HG03025 (cell line): ENCODE measurements around the gene ZNF487.
A peak's percentile ranks its signal among the peaks of the same experiment; 100 is the strongest.
"Not testable (repeated sequence)": the region's sequence is repeated elsewhere in the genome, so short reads cannot be mapped to it uniquely, and the experiment has no call there.

Experiments
- ATAC-seq: cut with Tn5 transposase; IDR thresholded peaks from one replicate; pipeline ENCODE4 v1.9.1; 2021; ENCODE audit warnings: mild to moderate bottlenecking, moderate library complexity; ENCODE audit not compliant: unreplicated experiment, low FRiP score

The ZNF487 gene

DNA sequence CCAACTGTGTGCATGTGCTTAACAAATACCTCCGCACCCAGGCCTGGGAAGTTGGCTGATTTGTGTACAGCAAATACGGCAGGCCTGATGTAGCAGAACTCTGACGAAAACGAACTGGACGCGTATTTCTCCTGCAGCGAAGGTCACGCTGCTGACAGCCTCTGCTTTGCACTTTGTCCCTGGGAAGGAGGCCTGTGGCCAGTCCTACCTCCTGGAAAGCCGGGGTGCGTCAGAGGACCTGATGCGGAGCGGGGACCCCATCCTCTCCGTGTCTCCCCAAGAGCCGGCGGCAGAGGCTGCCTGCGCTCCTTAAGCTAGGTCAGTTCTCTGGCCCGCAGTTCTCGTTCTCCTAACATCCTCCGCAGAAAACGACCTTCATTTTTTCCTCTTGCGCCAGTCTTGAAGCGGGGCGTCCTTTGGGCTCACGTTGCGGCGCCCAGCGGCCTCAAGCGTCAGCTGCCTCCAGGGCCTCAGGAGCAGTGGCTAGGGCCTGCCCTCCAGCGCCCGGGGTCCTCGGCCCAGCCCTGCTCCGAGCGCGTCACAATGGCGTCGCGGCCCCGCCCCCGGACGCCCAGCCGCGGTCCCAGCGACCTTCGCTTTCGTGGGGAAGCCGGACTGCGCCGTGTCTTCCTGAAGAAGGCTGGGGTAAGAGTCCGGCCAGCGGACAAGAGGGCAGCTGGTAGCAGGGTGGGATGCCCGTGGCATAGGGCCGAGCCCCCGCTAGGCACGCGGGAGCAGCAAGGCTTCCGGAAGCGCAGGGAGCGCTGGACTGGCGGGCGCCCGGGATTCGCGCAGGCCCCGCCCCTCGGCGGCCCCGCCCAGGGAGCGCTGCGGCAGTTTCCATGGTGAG lies at the start of gene ZNF487:
Gene ZNF487, plus strand, starts transcription at position 821 of the 850 bp plus-strand sequence. CDS start 38,703 bp downstream, outside the sequence.
- peak; percentile 98 for ATAC-seq

DNA sequence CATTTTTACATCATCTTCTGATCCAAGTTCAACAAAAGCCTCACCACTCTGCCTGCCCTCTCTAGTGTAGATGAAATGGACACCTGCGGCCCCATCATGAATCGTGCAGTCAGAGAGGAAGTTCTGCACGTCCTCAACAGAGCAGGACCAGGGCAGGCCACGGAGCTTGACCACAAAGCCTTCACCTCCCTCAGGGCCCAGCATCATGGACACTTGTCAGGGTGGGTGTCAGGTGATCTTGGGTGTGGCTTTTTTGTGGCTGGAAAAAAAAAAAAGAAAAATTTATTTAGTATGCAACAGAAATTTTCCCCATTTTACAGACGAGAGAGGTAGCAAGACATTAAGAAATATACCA lies 49.3 kb upstream of the ZNF487 start:
- ATAC-seq, result no peak

DNA sequence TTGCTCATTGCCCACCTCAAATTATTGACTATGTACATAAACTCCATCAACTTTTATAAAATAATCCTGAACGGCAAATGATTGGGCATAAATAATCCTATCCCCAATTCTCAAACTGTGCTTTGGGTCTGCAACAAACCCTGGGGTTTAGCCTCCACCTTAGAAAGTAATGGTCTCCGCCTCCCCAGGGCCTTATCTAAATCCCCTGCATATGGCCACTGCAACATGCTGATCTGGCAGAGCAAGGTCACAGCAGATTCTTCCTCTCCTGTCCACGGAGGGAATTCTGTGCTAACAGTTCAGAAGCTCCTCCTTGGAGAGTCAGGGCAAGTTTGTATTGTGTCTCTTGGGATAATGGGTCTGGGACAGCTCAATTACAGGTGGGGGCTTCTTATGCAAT lies 47.0 kb upstream of the ZNF487 start:
- no peak for ATAC-seq

DNA sequence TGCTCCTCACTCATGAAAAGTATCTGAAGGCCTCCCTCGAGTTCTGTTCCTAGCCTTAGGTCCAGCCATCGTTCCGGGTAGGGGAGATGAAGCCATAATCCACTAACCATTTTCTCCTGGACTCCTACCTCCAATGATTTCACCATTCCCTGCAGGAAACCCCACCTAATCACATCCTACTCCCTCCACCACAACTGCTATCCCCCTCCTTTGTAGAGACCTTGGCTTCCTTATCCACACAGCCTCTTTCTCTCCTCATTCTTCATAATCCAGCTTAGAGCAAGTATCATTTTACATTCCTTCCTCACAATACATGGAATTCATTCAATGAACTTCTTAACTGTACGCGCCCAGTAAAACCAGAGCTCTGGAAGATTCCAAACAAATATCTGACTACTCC lies 46.6 kb upstream of the ZNF487 start:
- no peak for ATAC-seq

DNA sequence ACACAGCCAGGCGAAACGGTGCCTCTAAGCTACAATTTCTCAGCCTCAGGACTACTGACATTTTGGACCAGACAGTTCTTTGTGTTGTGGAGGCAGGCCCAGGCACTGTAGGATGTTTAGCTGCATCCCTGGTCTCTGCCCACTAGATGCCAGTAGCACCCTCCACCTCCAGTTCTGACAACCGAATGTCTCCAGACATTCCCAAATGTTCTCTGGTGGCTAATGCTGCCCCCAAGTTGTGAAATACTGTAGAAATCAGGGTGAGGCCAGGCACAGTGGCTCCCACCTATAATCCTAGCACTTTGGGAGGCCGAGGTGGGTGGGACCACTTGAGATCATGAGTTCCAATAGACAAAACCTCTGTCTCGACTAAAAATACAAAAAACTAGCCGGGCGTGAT lies 46.2 kb upstream of the ZNF487 start:
- ATAC-seq, result no peak

DNA sequence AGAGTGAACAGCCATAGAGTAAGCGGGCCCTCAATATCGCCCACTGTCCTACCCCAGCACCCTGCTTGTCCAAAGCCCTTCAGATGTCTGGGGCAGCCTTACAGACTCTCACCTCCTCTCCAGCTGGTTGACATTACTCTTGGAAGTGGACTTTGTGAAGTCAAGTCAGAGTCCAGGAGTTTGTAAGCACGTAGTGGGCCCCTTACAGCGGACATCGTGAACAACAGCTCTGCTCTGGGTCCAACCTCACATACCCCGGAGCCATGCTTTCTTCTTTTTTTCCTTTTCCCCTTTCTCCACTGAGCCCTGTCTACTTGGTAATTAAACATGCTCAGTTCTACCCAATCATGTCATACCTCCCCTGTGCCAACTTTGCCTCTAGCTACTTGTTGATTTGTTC lies 45.4 kb upstream of the ZNF487 start:
- no peak for ATAC-seq

DNA sequence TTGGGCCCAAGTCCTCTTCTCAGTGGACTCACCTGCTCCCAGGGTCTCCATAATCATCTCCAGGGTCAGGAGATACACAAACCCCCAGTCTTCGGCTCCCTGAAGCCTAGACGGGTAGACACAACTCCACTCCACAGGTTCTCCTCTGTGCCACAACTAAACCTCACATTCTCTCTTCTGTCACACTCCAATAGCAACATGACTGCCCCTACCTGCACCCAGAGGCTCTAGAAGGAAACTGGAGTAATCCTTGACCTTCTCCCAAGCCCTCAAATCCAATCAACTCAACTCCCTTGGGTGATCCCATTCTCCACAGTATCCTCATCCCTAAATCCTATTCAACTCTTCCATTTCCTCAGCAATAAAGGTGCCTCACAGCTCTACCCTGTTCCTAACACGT lies 44.2 kb upstream of the ZNF487 start:
- ATAC-seq, result no peak

DNA sequence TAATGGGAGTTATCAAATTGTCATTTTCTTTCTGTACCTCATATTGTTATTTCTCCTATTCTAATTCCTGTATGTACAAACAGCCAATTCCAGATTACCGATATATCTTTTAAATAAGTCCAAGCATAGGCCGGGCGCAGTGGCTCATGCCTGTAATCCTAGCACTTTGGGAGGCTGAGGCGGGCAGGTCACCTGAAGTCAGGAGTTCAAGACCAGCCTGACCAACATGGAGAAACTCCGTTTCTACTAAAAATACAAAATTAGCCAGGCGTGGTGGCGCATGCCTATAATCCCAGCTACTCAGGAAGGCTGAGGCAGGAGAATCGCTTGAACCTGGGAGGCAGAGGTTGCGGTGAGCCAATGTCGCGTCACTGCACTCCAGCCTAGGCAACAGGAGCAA lies 43.7 kb upstream of the ZNF487 start:
- not testable (repeated sequence) for ATAC-seq

DNA sequence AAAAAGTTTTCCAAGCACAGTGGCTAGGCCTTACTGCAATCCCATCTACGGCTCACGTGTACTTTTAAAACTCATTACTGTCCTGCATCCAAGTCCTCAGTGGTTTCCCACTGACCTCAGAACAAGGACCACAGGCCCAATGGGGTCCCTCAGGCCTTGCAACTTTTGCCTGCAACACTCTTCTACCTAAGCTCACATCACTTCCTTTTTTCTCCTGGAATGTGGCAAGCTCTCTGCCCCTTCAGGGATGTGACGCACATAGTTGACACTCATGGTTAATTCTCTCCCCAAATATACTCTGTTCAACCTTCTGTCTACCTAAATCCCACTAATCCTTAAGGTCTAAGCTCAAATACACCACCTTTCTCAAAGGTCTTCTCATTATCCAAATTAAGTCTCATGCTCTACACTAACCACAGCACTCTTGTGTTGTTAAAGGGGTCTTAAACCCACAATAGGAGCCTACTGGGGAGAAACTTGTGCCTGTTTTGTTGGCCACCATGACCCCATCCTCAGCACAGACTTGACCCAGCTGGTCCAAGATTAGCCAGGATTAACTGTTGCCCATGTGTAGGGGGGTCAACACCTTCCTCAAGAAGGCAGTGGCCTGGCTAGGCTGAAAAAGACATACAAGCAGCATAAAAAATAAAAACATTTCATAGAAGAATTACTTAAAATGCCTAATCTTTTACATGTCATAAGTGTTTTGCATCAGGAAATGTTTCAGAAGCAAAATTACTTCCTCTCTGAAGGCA lies 43.1 kb upstream of the ZNF487 start:
- no peak for ATAC-seq

DNA sequence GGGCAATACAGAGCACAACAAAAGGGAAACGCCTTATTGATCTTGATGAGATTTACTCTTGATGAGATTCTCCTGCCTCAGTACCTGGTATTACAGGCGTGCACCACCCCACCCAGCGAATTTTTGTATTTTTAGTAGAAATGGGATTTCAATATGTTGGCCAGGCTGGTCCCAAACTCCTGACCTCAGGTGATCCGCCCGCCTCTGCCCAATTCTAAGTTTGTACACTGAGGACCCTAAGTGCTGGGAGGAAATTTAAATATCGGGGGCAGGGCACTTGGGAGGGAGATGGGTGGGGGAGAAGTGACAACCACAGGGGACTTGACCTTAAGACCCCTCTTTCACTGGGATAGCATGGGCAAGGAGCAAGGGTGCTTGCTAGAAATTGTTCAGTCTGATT lies 42.0 kb upstream of the ZNF487 start:
- no peak for ATAC-seq

DNA sequence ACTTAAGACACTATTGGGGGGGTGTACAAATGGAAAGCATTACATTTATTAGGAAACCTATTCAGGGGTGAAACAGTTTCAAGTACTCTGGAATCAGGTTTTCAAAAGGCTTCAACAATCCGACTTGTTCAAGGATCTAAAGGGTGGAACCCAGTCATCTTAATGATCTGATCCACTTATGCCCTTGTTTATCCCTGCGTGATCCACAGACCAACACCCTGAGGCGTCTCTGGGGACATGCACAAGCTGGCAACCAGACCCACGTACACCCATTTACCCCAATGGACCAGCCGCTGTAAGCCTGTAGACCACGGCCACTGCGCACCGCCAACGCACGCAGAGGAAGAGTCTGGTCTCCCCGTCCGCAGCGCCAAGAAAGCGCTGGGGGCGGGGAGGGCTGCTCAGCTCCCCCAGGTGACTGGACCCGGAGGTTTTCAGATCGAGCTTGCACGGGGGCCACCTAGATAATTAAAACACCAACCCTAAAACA lies 41.3 kb upstream of the ZNF487 start:
- ATAC-seq, result no peak

DNA sequence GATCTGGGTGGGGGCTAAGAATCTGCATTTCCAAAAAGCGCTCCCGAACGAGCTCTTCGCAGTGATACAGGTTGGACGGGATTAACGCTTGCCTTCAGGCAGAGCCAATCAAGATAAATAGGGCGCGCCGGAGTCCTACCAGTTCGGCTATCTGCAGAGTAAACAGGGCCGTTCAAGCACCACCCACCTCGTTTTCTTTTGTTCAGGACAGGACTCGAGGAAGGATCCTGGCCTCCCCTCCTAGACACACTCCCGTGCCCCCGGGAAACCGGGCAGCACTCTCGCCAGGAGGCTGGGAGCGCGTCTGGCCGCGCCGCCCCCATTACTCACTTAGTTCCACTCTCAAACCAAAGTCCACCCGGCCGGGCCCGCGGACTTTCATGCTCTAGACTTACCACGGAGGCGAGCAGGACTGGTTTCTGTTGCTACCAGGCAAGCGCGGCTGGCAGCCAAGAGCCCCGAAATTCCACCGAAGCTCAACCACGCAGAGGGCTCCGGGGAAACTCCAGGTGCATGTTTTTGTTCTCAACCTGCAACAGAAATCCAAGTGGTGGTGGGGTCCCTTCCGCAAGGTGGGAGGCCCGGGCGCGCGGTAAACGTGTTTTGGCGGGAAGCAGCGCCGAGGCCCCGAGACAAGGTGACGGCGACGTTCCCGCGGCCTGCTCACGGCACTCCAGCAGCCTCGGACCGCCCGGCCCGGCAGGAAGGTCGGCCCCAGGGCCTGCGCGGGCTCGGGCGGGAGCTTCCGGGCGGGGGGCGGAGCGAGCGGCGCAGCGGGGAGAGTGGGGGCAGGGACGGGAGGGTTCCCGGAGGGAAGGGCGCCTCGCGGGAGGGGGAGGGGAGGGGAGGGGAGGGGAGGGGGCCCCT lies 40.6 kb upstream of the ZNF487 start:
- ATAC-seq, result peak; percentile 53

DNA sequence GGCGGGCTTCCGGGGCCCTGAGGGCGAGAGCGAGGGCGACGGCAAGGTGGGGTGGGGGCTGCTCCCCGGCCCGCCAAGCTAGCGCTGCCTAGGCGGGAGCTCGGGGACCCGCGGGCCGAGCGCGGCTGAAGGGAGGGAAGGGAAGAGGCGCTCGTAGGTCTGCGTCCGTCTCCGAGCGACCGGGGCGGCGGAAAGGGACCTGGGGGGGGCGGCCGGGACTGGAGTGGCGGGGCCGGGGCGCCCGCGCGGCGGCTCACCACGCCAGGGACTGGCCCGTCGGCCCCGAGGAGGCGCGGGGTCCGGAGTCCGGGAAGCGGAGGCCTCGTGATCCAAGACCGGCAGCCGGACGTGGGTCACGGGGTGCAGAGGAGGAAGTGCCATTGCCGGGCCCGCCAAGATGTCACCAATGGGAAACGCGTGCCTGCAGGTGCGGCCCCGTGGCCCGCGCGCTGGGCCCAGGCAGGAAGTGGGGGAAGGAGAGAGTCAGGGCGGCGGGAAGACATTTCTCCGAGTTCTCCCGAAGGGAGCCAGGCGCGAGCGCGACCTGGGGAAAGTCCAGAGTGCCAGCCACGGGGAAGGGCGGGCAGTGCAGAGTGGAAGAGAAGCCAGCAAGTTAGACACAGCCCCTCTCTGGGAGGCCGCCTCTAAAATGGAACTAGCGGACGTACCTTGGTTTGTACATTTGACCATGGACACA lies 39.8 kb upstream of the ZNF487 start:
- peak; percentile 78 for ATAC-seq

DNA sequence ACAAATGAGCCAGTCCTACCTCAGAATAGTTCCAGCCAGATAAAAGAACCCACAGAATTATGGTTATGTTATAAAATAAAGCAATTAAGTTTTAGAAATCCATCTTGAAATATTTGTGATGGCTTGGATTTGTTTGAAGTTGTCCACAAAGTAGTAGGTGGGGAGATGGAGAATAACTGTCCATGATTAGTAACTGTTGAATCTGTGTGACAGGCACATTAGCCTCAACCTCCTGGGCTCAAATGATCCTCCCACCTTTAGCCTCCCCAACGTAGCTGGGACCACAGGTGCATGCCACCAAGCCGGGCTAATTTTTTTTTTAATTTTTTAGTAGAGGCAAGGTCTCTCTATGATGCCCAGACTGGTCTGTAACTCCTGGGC lies 38.0 kb upstream of the ZNF487 start:
- ATAC-seq, result no peak

DNA sequence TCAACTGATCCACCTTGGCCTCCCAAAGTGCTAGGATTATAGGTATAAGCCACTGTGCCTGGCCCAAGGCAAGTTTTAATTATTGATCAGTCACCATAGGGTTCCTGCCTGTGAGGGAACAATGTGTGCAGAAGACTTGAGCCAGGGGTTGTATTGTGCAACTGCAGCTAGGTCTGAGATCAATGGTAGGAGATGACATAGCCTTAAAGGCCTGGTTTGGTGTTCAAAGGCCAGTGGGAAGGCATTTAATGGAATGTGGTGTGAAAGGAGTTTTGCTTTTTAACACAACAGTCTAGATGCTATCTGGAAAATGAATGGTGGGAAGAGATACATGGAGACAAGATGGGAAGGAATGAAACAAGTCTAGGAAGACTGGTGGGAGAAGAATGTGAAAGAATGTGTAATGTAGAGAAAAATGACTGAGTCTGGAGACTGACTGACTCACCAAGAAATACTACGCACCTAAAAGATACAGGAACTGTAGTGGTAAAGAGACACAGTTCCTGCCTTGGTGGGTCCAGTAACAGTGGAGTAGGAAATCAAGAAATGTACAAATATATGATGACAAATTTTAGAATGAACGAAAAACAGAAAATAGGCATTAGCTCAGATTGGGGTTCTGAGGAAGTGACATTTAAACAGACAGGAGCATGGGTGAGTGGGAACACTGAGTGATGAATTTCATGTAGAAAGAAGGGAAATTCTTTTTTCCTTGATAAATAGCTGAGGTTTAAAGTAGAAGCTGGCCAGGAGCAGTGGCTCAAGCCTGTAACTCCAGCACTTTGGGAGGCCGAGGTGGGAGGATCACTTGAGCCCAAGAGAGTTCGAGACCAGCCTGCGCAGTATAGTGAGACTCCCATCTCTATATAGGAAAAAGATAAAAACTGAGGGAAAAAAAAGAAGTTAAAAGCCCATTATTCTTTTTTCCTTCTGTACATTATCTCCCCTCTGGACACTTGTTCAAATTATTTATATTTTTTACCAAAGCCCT lies 37.3 kb upstream of the ZNF487 start:
- no peak for ATAC-seq

DNA sequence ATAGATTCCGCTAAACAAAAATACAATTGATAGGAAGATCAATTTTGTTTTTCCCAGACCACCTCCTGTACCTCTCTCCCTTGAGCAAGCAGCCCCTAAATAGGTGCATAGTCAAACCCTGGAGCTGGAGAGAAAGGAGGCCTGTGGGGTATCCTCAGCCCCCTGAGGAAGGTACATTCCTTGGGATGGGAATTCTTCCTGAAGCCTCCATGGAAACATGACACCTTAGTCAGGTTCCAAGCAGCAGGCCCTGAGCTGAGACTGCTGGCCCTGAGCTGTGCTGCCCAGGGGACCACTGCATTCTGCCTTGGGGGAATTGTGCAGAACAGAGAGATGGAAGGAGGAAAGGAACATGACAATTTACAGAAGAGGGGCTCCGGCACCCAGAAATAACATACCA lies 35.3 kb upstream of the ZNF487 start:
- ATAC-seq, result no peak

DNA sequence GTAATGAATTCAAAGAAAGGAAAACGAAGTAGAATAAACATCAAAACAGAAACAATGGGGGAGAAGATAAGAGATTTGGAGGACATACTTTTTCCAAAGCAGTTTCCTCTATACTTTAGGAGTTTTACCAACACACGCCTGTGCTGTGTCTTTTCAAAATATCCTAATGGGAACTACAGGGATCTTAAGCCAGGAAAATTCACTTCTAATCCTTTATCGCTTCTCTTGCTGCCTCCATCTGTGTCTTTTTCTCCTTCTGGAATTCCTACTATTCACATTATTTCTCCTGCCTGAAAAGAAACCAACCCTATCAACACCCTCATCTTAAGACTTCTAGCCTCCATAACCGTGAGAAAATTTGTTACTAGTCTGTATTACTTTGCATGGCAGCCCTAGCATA lies 34.7 kb upstream of the ZNF487 start:
- no peak for ATAC-seq

DNA sequence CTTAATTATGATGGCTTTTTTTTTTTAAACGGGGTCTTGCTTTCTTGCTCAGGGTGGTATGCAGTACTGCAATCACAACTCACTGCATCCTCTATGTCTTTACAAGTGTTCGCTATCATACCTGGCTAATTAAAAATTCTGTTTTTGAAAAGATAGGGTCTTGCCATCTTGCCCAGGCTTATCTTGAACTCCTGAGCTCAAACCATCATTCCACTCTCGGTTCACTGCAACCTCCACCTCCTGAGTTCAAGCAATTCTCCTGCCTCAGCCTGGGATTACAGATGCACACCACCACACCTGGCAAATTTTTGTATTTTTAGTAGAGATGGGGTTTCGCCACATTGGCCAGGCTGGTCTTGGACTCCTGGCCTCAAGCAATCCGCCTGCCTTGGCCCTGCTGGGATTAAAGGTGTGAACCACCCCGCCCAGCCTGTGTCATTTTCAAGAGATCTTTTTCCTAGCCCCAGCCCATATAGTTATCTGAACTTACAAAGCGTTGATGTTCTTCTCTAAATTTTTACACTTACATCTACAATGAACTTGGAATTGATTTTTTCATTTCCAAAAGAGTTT lies 33.9 kb upstream of the ZNF487 start:
- no peak for ATAC-seq
